Neural cell (in vitro differentiated cells): ENCODE measurements around the gene TBX5. TPM values are rescaled to one million over a fixed set of nuclear protein-coding genes. Genes with fewer than 3 reads are reported as not detected.

Experiments
- H2AFZ ChIP-seq: fragments of 200-600, 300-800 bp; sonication (generic), shearing (Covaris generic); 2 replicates; pipeline ENCODE4 v1.6.0; 2014; ENCODE audit warnings: low read depth, mild to moderate bottlenecking, antibody characterized with exemption, low read length, moderate library complexity
- H3F3A ChIP-seq: fragments of 200-600 bp; shearing (Covaris generic); 2 replicates; pipeline ENCODE4 v1.6.1; 2016; ENCODE audit warnings: mild to moderate bottlenecking, moderate library complexity, mixed read lengths, antibody characterized with exemption, low read length; ENCODE audit not compliant: insufficient read depth, poor library complexity, severe bottlenecking
- H3K27ac ChIP-seq: fragments of 200-600, 300-800 bp; sonication (generic), shearing (Covaris generic); 2 replicates; pipeline ENCODE4 v1.5.1; 2014; ENCODE audit warnings: mild to moderate bottlenecking, low read length, moderate library complexity
- H3K27me3 ChIP-seq: fragments of 300-800, 200-600 bp; sonication (generic), shearing (Covaris generic); 2 replicates; pipeline ENCODE4 v1.6.0; 2014; ENCODE audit warnings: mild to moderate bottlenecking, low read depth, low read length, moderate library complexity; ENCODE audit not compliant: insufficient read depth
- H3K36me3 ChIP-seq: fragments of 300-800, 200-600 bp; sonication (generic), shearing (Covaris generic); 2 replicates; pipeline ENCODE4 v1.5.1; 2014; ENCODE audit warnings: mild to moderate bottlenecking, antibody characterized with exemption, low read length, moderate library complexity; ENCODE audit not compliant: insufficient read depth
- H3K4me2 ChIP-seq: fragments of 300-800, 200-600 bp; sonication (generic), shearing (Covaris generic); 2 replicates; pipeline ENCODE4 v1.6.0; 2014; ENCODE audit warnings: mild to moderate bottlenecking, low read length
- H3K4me3 ChIP-seq: fragments of 300-800, 200-600 bp; sonication (generic), shearing (Covaris generic); 2 replicates; pipeline ENCODE4 v1.5.1; 2014; ENCODE audit warnings: mild to moderate bottlenecking, low read length, moderate library complexity
- H3K79me2 ChIP-seq: fragments of 200-600 bp; shearing (Covaris generic); replicated peaks from 2 replicates; pipeline ENCODE4 v1.6.0; 2014; ENCODE audit warnings: mild to moderate bottlenecking, low read length, moderate library complexity; ENCODE audit not compliant: insufficient read depth
- H3K9ac ChIP-seq: fragments of 300-800, 200-600 bp; sonication (generic), shearing (Covaris generic); 2 replicates; pipeline ENCODE4 v1.6.1; 2016; ENCODE audit warnings: mild to moderate bottlenecking, low read length, mixed read lengths
- H3K9me2 ChIP-seq: fragments of 200-600 bp; shearing (Covaris generic); 2 replicates; pipeline ENCODE4 v1.6.1; 2016; ENCODE audit warnings: mild to moderate bottlenecking, low read length, mixed read lengths; ENCODE audit not compliant: insufficient read depth
- H3K9me3 ChIP-seq: fragments of 200-600, 300-800 bp; sonication (generic), shearing (Covaris generic); 2 replicates; pipeline ENCODE4 v1.6.1; 2016; ENCODE audit warnings: mild to moderate bottlenecking, mixed run types, low read length, moderate library complexity, mixed read lengths
- H4K20me1 ChIP-seq: fragments of 200-600 bp; shearing (Covaris generic); 2 replicates; pipeline ENCODE4 v1.6.1; 2016; ENCODE audit warnings: mild to moderate bottlenecking, mixed run types; ENCODE audit not compliant: insufficient read depth
- EP300 ChIP-seq: fragments of 450-650 bp; conservative IDR thresholded peaks from 2 replicates; pipeline ENCODE4 v1.6.1; 2014; ENCODE audit warnings: antibody characterized with exemption, mild to moderate bottlenecking, moderate library complexity; ENCODE audit not compliant: poor library complexity, severe bottlenecking
- EZH2 ChIP-seq: fragments of 200-600, 300-800 bp; shearing (Covaris generic), sonication (generic); IDR thresholded peaks from 2 replicates; pipeline ENCODE4 v1.6.1; 2014; ENCODE audit warnings: antibody characterized with exemption, low read length, borderline replicate concordance, mild to moderate bottlenecking; ENCODE audit not compliant: insufficient read depth, poor library complexity, severe bottlenecking
- MXI1 ChIP-seq: fragments of 450-650 bp; conservative IDR thresholded peaks from 2 replicates; pipeline ENCODE4 v1.6.1; 2014; ENCODE audit warnings: antibody characterized with exemption, mild to moderate bottlenecking; ENCODE audit not compliant: poor library complexity, severe bottlenecking
- POLR2AphosphoS5 ChIP-seq: IDR thresholded peaks from 2 replicates; pipeline ENCODE4 v1.6.1; 2012
- RAD21 ChIP-seq: fragments of 450-650 bp; conservative IDR thresholded peaks from 2 replicates; pipeline ENCODE4 v1.6.1; 2014; ENCODE audit warnings: antibody characterized with exemption, mild to moderate bottlenecking, moderate library complexity
- SMC3 ChIP-seq: fragments of 450-650 bp; conservative IDR thresholded peaks from 2 replicates; pipeline ENCODE4 v1.6.1; 2014; ENCODE audit warnings: antibody characterized with exemption, mild to moderate bottlenecking, moderate library complexity; ENCODE audit not compliant: poor library complexity
- TAF1 ChIP-seq: IDR thresholded peaks from 2 replicates; pipeline ENCODE4 v1.6.1; 2012; ENCODE audit warnings: low read depth
- polyA plus RNA-seq: library from polyadenylated mRNA; depleted of rRNA; stranded (reverse); fragments of >200 nt; gene quantifications from 2 replicates; pipeline ENCODE4 v1.2.3, GENCODE V29; 2014
- TF ChIP-seq, protein P1 (sequence below): fragments of 450-650 bp; IDR thresholded peaks from 2 replicates; pipeline ENCODE4 v1.5.1; 2014; ENCODE audit warnings: antibody characterized with exemption, mild to moderate bottlenecking, moderate library complexity; ENCODE audit not compliant: poor library complexity, severe bottlenecking

Gene TBX5
- polyA plus RNA-seq, 1 donor from 2014 or later: not detected

DNA sequence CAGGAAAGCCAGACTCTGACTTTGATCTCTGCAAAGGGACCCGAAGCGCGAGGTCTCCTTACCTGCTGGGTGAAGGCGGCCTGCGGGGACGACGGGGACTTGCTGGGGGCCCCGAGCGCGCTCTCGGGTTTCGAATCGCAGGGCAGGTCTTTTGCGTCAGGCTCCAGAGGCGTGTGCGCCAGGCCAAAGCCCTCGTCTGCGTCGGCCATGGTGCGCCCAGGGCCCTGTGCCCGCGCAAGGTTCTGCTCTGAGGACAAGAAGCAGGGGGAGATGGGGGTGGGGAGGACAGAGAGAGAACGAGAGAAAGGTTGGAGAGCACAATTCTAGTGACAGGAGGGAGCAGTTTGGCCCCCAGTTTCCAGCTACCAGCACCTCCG lies 2.3 kb downstream of the TBX5 start:
- Histone ChIP-seq H3K27ac (no peak overlapping the region), H3K36me3 (no peaks in the 10 kb centered on the region), H3K4me2 (no peak overlapping the region), H3K9ac (no peak overlapping the region), H3F3A (no peaks in the 10 kb centered on the region), H2AFZ (no peak overlapping the region), H4K20me1 (no peaks in the 10 kb centered on the region), H3K9me3 (no peaks in the 10 kb centered on the region), H3K79me2 (no peaks in the 10 kb centered on the region), H3K9me2 (no peaks in the 10 kb centered on the region), H3K4me3 (no peak overlapping the region), H3K27me3 (peaks cover 100% of the 10 kb centered on the region)
- no peak for TF ChIP-seq EP300
- TF ChIP-seq RAD21: no peak
- TF ChIP-seq SMC3: no peak
- peak; percentile 18 for TF ChIP-seq POLR2AphosphoS5
- TF ChIP-seq MXI1: no peak
- TF ChIP-seq EZH2: peak; percentile 51

DNA sequence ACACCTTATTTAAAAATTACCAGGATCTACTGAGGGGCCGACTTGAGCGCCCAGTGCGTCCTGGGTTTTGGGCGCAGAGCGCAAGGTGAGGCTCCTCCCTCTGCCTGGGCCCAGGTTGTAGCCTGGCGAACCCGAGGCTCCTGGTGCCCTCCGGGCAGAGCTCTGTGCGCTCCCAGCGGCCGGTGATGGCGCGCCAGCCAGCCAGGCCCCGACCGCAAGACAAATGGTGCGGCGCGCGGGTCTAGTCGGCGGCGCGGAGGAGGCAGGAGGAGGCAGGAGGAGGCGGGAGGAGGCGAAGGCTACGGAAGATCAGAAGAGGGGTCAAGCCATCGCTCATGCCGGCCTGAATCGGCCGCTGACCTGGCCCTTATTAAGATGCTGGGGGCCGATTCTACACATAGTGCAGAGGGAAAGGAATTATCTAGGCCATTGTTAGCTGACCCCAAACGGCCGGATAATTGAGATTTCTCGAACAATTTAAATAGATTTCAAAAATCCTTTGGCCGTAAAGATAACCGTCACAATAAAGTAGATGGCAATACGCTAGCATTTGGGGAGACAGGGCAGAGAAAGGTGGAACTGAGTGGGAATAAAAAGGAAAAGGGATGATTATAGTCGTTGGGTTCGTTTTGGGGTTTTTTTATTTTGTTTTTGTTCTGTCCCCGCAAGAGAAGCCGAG lies 2.8 kb downstream of the TBX5 start:
- TF ChIP-seq TAF1: no peak
- TF ChIP-seq, protein P1, sequence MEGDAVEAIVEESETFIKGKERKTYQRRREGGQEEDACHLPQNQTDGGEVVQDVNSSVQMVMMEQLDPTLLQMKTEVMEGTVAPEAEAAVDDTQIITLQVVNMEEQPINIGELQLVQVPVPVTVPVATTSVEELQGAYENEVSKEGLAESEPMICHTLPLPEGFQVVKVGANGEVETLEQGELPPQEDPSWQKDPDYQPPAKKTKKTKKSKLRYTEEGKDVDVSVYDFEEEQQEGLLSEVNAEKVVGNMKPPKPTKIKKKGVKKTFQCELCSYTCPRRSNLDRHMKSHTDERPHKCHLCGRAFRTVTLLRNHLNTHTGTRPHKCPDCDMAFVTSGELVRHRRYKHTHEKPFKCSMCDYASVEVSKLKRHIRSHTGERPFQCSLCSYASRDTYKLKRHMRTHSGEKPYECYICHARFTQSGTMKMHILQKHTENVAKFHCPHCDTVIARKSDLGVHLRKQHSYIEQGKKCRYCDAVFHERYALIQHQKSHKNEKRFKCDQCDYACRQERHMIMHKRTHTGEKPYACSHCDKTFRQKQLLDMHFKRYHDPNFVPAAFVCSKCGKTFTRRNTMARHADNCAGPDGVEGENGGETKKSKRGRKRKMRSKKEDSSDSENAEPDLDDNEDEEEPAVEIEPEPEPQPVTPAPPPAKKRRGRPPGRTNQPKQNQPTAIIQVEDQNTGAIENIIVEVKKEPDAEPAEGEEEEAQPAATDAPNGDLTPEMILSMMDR: peak; percentile 48
- peak; percentile 94 for TF ChIP-seq EZH2
- peak; percentile 9 for TF ChIP-seq POLR2AphosphoS5
- Histone ChIP-seq H3K4me3 (no peak overlapping the region), H3K9me3 (no peaks in the 10 kb centered on the region), H3F3A (no peaks in the 10 kb centered on the region), H3K79me2 (no peaks in the 10 kb centered on the region), H3K4me2 (no peak overlapping the region), H3K27me3 (peaks cover 100% of the 10 kb centered on the region), H4K20me1 (no peaks in the 10 kb centered on the region), H3K9ac (no peak overlapping the region), H3K27ac (no peak overlapping the region), H3K9me2 (no peaks in the 10 kb centered on the region), H2AFZ (no peak overlapping the region), H3K36me3 (no peaks in the 10 kb centered on the region)

DNA sequence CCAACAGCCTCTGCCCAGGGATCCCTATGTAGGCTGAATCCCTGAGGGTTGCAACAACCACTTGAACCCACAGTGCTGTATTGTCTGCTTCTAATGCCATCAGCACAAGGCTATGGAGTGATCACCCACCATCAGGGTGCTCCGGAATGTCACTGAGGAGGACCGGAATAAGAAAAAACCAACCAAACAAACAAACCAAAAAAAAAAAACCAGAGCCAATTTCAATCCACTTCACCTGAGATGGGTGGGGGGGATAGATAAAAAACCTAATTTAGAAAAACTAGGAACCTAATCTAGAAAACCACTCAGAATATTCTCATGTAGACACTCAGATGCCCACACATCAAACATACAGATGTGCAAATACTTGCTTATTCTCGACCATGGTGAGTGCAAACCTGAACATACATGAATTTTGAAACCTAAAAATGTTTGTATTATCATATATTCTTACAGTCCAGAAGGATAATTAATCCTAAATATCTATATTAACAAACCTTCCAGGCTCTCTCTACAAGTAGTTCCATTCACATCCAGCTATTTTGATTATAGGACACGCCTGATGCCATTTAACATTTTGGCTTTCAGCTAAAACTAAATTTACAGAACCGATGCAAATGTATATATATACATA lies 3.7 kb downstream of the TBX5 start:
- TF ChIP-seq TAF1: no peak
- TF ChIP-seq EZH2: peak; percentile 0
- Histone ChIP-seq H3K4me2 (no peak overlapping the region), H3K79me2 (no peaks in the 10 kb centered on the region), H4K20me1 (no peaks in the 10 kb centered on the region), H3K4me3 (no peak overlapping the region), H3K27me3 (peaks cover 100% of the 10 kb centered on the region), H3K27ac (no peak overlapping the region), H3F3A (no peaks in the 10 kb centered on the region), H3K36me3 (no peaks in the 10 kb centered on the region), H3K9me3 (no peaks in the 10 kb centered on the region), H2AFZ (no peak overlapping the region), H3K9me2 (no peaks in the 10 kb centered on the region), H3K9ac (no peak overlapping the region)
